Measurements from ENCODE around the gene ZNF580. TPM values are rescaled to one million over a fixed set of nuclear protein-coding genes. Genes with fewer than 3 reads are reported as not detected.
A peak's percentile ranks its signal among the peaks of the same experiment; 100 is the strongest.

The ZNF580 gene
- total RNA-seq, 1 experiment from 2014 or later, result 38.5 TPM

- intact Hi-C loops (cut with micrococcal nuclease; ENCODE audit: unreplicated experiment), result loop anchor here (10.0 kb wide), 1 partner anchor 488 kb away; the partner anchor contains the start of gene ZNF444
- peak overlapping the region; percentile 98 for H3K4me3 Mint-ChIP-seq (ENCODE audit: unreplicated experiment)
- no peak for DNase-seq
- no TSS peak for BruUV-seq (replicated peaks)
- no peak for TF ChIP-seq CTCF (IDR thresholded peaks at IDR 0.05; ENCODE audit: insufficient read depth in 1 of 2, low read depth in 1 of 2, low read length in 1 of 2, severe bottlenecking in 1 of 2, unreplicated experiment in 1 of 2)
- no peaks in the 10 kb centered on the region for H3K27me3 Mint-ChIP-seq (ENCODE audit: insufficient read depth, unreplicated experiment)
- H3K4me3 ChIP-seq (ENCODE audit: low read depth, low read length), result peak overlapping the region; percentile 87; the same call in 1 of the 2 replicates
- H3K36me3 ChIP-seq (ENCODE audit: control insufficient read depth, insufficient read depth, low read length), result no peaks in the 10 kb centered on the region; the same call in none of the 2 replicates
- no peaks in the 10 kb centered on the region for H3K9me3 Mint-ChIP-seq (ENCODE audit: unreplicated experiment)
- CTCF ChIA-PET, result interaction anchor here (0.8 kb wide), 1 partner anchor 14 kb away, joined by 3 read pairs; no protein-coding TSS in a partner anchor
- H3K9me3 ChIP-seq, result no peaks in the 10 kb centered on the region
- H3K4me1 ChIP-seq, result peaks cover 6% of the 10 kb centered on the region; the same call in 1 of the 2 replicates
- no peaks in the 10 kb centered on the region for H3K27me3 ChIP-seq (replicated peaks; ENCODE audit: control insufficient read depth, insufficient read depth, low read length)
- POLR2A ChIA-PET, result interaction anchor here (0.6 to 1.5 kb wide), 2 partner anchors 11 to 464 kb away, joined by 4 read pairs; partner anchors contain the start of gene ZNF787
- H3K27ac Mint-ChIP-seq (ENCODE audit: unreplicated experiment), result peak overlapping the region; percentile 23
- peaks cover 61% of the 10 kb centered on the region for H3K36me3 Mint-ChIP-seq (ENCODE audit: insufficient read depth, unreplicated experiment)
- peaks cover 21% of the 10 kb centered on the region for H3K4me1 Mint-ChIP-seq (ENCODE audit: low read depth, unreplicated experiment)
These were observed 16.4 kb downstream of the ZNF580 start for GRCh38 chr19:55656988-55657747.

- H3K27ac Mint-ChIP-seq (ENCODE audit: unreplicated experiment), result peak overlapping the region; percentile 62
- H3K27me3 Mint-ChIP-seq (ENCODE audit: insufficient read depth, unreplicated experiment), result no peaks in the 10 kb centered on the region
- peaks cover 65% of the 10 kb centered on the region for H3K36me3 Mint-ChIP-seq (ENCODE audit: insufficient read depth, unreplicated experiment)
- peaks cover 11% of the 10 kb centered on the region for H3K36me3 ChIP-seq (ENCODE audit: control insufficient read depth, insufficient read depth, low read length)
- intact Hi-C loops (cut with micrococcal nuclease; ENCODE audit: unreplicated experiment), result loop anchor here (10.0 kb wide), 1 partner anchor 486 kb away; the partner anchor contains the start of gene ZNF444
- no peak for TF ChIP-seq CTCF (IDR thresholded peaks at IDR 0.05; ENCODE audit: insufficient read depth in 1 of 2, low read depth in 1 of 2, low read length in 1 of 2, severe bottlenecking in 1 of 2, unreplicated experiment in 1 of 2)
- POLR2A ChIA-PET, result no interaction called here
- no peak for DNase-seq
- H3K9me3 ChIP-seq, result no peaks in the 10 kb centered on the region
- peaks cover 28% of the 10 kb centered on the region for H3K4me1 Mint-ChIP-seq (ENCODE audit: low read depth, unreplicated experiment)
- H3K27me3 ChIP-seq (replicated peaks; ENCODE audit: control insufficient read depth, insufficient read depth, low read length), result no peaks in the 10 kb centered on the region
- no peaks in the 10 kb centered on the region for H3K9me3 Mint-ChIP-seq (ENCODE audit: unreplicated experiment)
- no TSS peak for BruUV-seq (replicated peaks)
- CTCF ChIA-PET, result interaction anchor here (0.6 kb wide), 1 partner anchor 12 kb away, joined by 4 read pairs; no protein-coding TSS in a partner anchor
- peak overlapping the region; percentile 45 for H3K4me3 Mint-ChIP-seq (ENCODE audit: unreplicated experiment)
- no peak overlapping the region for H3K4me3 ChIP-seq (ENCODE audit: low read depth, low read length)
- H3K4me1 ChIP-seq, result peaks cover 6% of the 10 kb centered on the region; the same call in 1 of the 2 replicates
These were observed 18.2 kb downstream of the ZNF580 start for GRCh38 chr19:55658846-55659459.

- no peak for DNase-seq
- no peaks in the 10 kb centered on the region for H3K27me3 Mint-ChIP-seq (ENCODE audit: insufficient read depth, unreplicated experiment)
- peaks cover 28% of the 10 kb centered on the region for H3K4me1 Mint-ChIP-seq (ENCODE audit: low read depth, unreplicated experiment)
- ChIA-PET POLR2A (no interaction called here), CTCF (interaction anchor here (0.6 kb wide), 1 partner anchor 11 kb away, joined by 4 read pairs; no protein-coding TSS in a partner anchor)
- Histone ChIP-seq H3K27me3 (replicated peaks; ENCODE audit: control insufficient read depth, insufficient read depth, low read length) (no peaks in the 10 kb centered on the region), H3K4me1 (peaks cover 6% of the 10 kb centered on the region; the same call in 1 of the 2 replicates), H3K4me3 (ENCODE audit: low read depth, low read length) (no peak overlapping the region), H3K9me3 (no peaks in the 10 kb centered on the region), H3K36me3 (ENCODE audit: control insufficient read depth, insufficient read depth, low read length) (peaks cover 15% of the 10 kb centered on the region)
- H3K36me3 Mint-ChIP-seq (ENCODE audit: insufficient read depth, unreplicated experiment), result peaks cover 65% of the 10 kb centered on the region
- intact Hi-C loops (cut with micrococcal nuclease; ENCODE audit: unreplicated experiment), result loop anchor here (10.0 kb wide), 1 partner anchor 485 kb away; the partner anchor contains the start of gene ZNF444
- TF ChIP-seq CTCF (IDR thresholded peaks at IDR 0.05; ENCODE audit: insufficient read depth in 1 of 2, low read depth in 1 of 2, low read length in 1 of 2, severe bottlenecking in 1 of 2, unreplicated experiment in 1 of 2), result no peak
- H3K4me3 Mint-ChIP-seq (ENCODE audit: unreplicated experiment), result peak overlapping the region; percentile 45
- H3K9me3 Mint-ChIP-seq (ENCODE audit: unreplicated experiment), result no peaks in the 10 kb centered on the region
- no TSS peak for BruUV-seq (replicated peaks)
- H3K27ac Mint-ChIP-seq (ENCODE audit: unreplicated experiment), result peak overlapping the region; percentile 62
These were observed 19.0 kb downstream of the ZNF580 start for GRCh38 chr19:55659822-55660221.

Data from Caco-2 (cell line).